ENCODE data around the gene MACROD1. TPM values are rescaled to one million over a fixed set of nuclear protein-coding genes. Genes with fewer than 3 reads are reported as not detected.

MACROD1 gene
- total RNA-seq, 1 donor from 2014 or later = 91.9 TPM

GRCh38 chr11:64095273-64095817 is 70.6 kb downstream of the MACROD1 start:
- Histone ChIP-seq H3K9ac (ENCODE audit: low read depth in 1 of 3, low read length in 3 of 3) (peak overlapping the region in 1 of 3 donors; percentile 38), H3K4me3 (ENCODE audit: low read length in 3 of 3) (no peak overlapping the region), H3K9me3 (ENCODE audit: control insufficient read depth in 3 of 3, low read length in 3 of 3) (no peaks in the 10 kb centered on the region), H3K36me3 (ENCODE audit: control insufficient read depth in 3 of 3, insufficient read depth in 3 of 3, low read length in 3 of 3) (no peaks in the 10 kb centered on the region), H3K27ac (ENCODE audit: low read depth, low read length) (peak overlapping the region; percentile 79), H3K27me3 (ENCODE audit: control insufficient read depth in 3 of 3, insufficient read depth in 3 of 3, low read length in 3 of 3) (no peaks in the 10 kb centered on the region), H3K4me1 (ENCODE audit: control insufficient read depth in 3 of 3, insufficient read depth in 3 of 3, low read length in 3 of 3) (peaks cover 26 to 98% (median 63%) of the 10 kb centered on the region in 3 donors)

GRCh38 chr11:64094463-64095260 is 71.3 kb downstream of the MACROD1 start:
- Histone ChIP-seq H3K4me3 (ENCODE audit: low read length in 3 of 3) (no peak overlapping the region), H3K36me3 (ENCODE audit: control insufficient read depth in 3 of 3, insufficient read depth in 3 of 3, low read length in 3 of 3) (no peaks in the 10 kb centered on the region), H3K9ac (ENCODE audit: low read depth in 1 of 3, low read length in 3 of 3) (peak overlapping the region in 2 of 3 donors; percentile 8 to 38), H3K27ac (ENCODE audit: low read depth, low read length) (peak overlapping the region; percentile 79), H3K27me3 (ENCODE audit: control insufficient read depth in 3 of 3, insufficient read depth in 3 of 3, low read length in 3 of 3) (no peaks in the 10 kb centered on the region), H3K4me1 (ENCODE audit: control insufficient read depth in 3 of 3, insufficient read depth in 3 of 3, low read length in 3 of 3) (peaks cover 26 to 98% (median 67%) of the 10 kb centered on the region in 3 donors), H3K9me3 (ENCODE audit: control insufficient read depth in 3 of 3, low read length in 3 of 3) (no peaks in the 10 kb centered on the region)

- no peaks in the 10 kb centered on the region for H3K9me3 ChIP-seq (ENCODE audit: control insufficient read depth in 3 of 3, low read length in 3 of 3)
- H3K9ac ChIP-seq (ENCODE audit: low read depth in 1 of 3, low read length in 3 of 3) = peak overlapping the region in 1 of 3 donors; percentile 16
- no peaks in the 10 kb centered on the region for H3K36me3 ChIP-seq (ENCODE audit: control insufficient read depth in 3 of 3, insufficient read depth in 3 of 3, low read length in 3 of 3)
- peak overlapping the region; percentile 79 for H3K27ac ChIP-seq (ENCODE audit: low read depth, low read length)
- peaks cover 30 to 98% (median 66%) of the 10 kb centered on the region in 3 donors for H3K4me1 ChIP-seq (ENCODE audit: control insufficient read depth in 3 of 3, insufficient read depth in 3 of 3, low read length in 3 of 3)
- no peak overlapping the region for H3K4me3 ChIP-seq (ENCODE audit: low read length in 3 of 3)
- H3K27me3 ChIP-seq (ENCODE audit: control insufficient read depth in 3 of 3, insufficient read depth in 3 of 3, low read length in 3 of 3) = no peaks in the 10 kb centered on the region
Measured at GRCh38 chr11:64093233-64094039, 72.5 kb downstream of the MACROD1 start.

GRCh38 chr11:64092761-64093136 is 73.2 kb downstream of the MACROD1 start:
- Histone ChIP-seq H3K4me3 (ENCODE audit: low read length in 3 of 3) (no peak overlapping the region), H3K36me3 (ENCODE audit: control insufficient read depth in 3 of 3, insufficient read depth in 3 of 3, low read length in 3 of 3) (no peaks in the 10 kb centered on the region), H3K4me1 (ENCODE audit: control insufficient read depth in 3 of 3, insufficient read depth in 3 of 3, low read length in 3 of 3) (peaks cover 32 to 98% (median 66%) of the 10 kb centered on the region in 3 donors), H3K9ac (ENCODE audit: low read depth in 1 of 3, low read length in 3 of 3) (no peak overlapping the region), H3K27me3 (ENCODE audit: control insufficient read depth in 3 of 3, insufficient read depth in 3 of 3, low read length in 3 of 3) (no peaks in the 10 kb centered on the region), H3K9me3 (ENCODE audit: control insufficient read depth in 3 of 3, low read length in 3 of 3) (no peaks in the 10 kb centered on the region), H3K27ac (ENCODE audit: low read depth, low read length) (no peak overlapping the region)

- Histone ChIP-seq H3K4me1 (ENCODE audit: control insufficient read depth in 3 of 3, insufficient read depth in 3 of 3, low read length in 3 of 3) (peaks cover 36 to 98% (median 68%) of the 10 kb centered on the region in 3 donors), H3K27me3 (ENCODE audit: control insufficient read depth in 3 of 3, insufficient read depth in 3 of 3, low read length in 3 of 3) (no peaks in the 10 kb centered on the region), H3K9ac (ENCODE audit: low read depth in 1 of 3, low read length in 3 of 3) (peak overlapping the region in 1 of 3 donors; percentile 14), H3K36me3 (ENCODE audit: control insufficient read depth in 3 of 3, insufficient read depth in 3 of 3, low read length in 3 of 3) (no peaks in the 10 kb centered on the region), H3K9me3 (ENCODE audit: control insufficient read depth in 3 of 3, low read length in 3 of 3) (no peaks in the 10 kb centered on the region), H3K4me3 (ENCODE audit: low read length in 3 of 3) (no peak overlapping the region), H3K27ac (ENCODE audit: low read depth, low read length) (no peak overlapping the region)
Measured at GRCh38 chr11:64092111-64092760, 73.7 kb downstream of the MACROD1 start.

- Histone ChIP-seq H3K4me1 (ENCODE audit: control insufficient read depth in 3 of 3, insufficient read depth in 3 of 3, low read length in 3 of 3) (peaks cover 45 to 98% (median 73%) of the 10 kb centered on the region in 3 donors), H3K9me3 (ENCODE audit: control insufficient read depth in 3 of 3, low read length in 3 of 3) (no peaks in the 10 kb centered on the region)
Measured at GRCh38 chr11:64090806-64091516, 75.0 kb downstream of the MACROD1 start.

GRCh38 chr11:64089915-64090805 is 75.8 kb downstream of the MACROD1 start:
- Histone ChIP-seq H3K4me3 (ENCODE audit: low read length in 3 of 3) (no peak overlapping the region), H3K9me3 (ENCODE audit: control insufficient read depth in 3 of 3, low read length in 3 of 3) (no peaks in the 10 kb centered on the region), H3K27me3 (ENCODE audit: control insufficient read depth in 3 of 3, insufficient read depth in 3 of 3, low read length in 3 of 3) (no peaks in the 10 kb centered on the region), H3K27ac (ENCODE audit: low read depth, low read length) (no peak overlapping the region), H3K36me3 (ENCODE audit: control insufficient read depth in 3 of 3, insufficient read depth in 3 of 3, low read length in 3 of 3) (no peaks in the 10 kb centered on the region), H3K4me1 (ENCODE audit: control insufficient read depth in 3 of 3, insufficient read depth in 3 of 3, low read length in 3 of 3) (peaks cover 38 to 94% (median 67%) of the 10 kb centered on the region in 3 donors), H3K9ac (ENCODE audit: low read depth in 1 of 3, low read length in 3 of 3) (peak overlapping the region in 1 of 3 donors; percentile 16)

More at GRCh38 chr11:64090806-64091516, 75.0 kb downstream of the MACROD1 start:
- Histone ChIP-seq H3K4me3 (ENCODE audit: low read length in 3 of 3) (no peak overlapping the region), H3K27ac (ENCODE audit: low read depth, low read length) (no peak overlapping the region), H3K9ac (ENCODE audit: low read depth in 1 of 3, low read length in 3 of 3) (no peak overlapping the region), H3K36me3 (ENCODE audit: control insufficient read depth in 3 of 3, insufficient read depth in 3 of 3, low read length in 3 of 3) (no peaks in the 10 kb centered on the region), H3K27me3 (ENCODE audit: control insufficient read depth in 3 of 3, insufficient read depth in 3 of 3, low read length in 3 of 3) (no peaks in the 10 kb centered on the region)

- H3K9me3 ChIP-seq (ENCODE audit: control insufficient read depth in 3 of 3, low read length in 3 of 3) = no peaks in the 10 kb centered on the region
- no peak overlapping the region for H3K4me3 ChIP-seq (ENCODE audit: low read length in 3 of 3)
- no peak overlapping the region for H3K27ac ChIP-seq (ENCODE audit: low read depth, low read length)
- H3K9ac ChIP-seq (ENCODE audit: low read depth in 1 of 3, low read length in 3 of 3) = peak overlapping the region in 2 of 3 donors; percentile 10 to 16
- no peaks in the 10 kb centered on the region for H3K27me3 ChIP-seq (ENCODE audit: control insufficient read depth in 3 of 3, insufficient read depth in 3 of 3, low read length in 3 of 3)
- peaks cover 35 to 91% (median 66%) of the 10 kb centered on the region in 3 donors for H3K4me1 ChIP-seq (ENCODE audit: control insufficient read depth in 3 of 3, insufficient read depth in 3 of 3, low read length in 3 of 3)
- H3K36me3 ChIP-seq (ENCODE audit: control insufficient read depth in 3 of 3, insufficient read depth in 3 of 3, low read length in 3 of 3) = no peaks in the 10 kb centered on the region
Measured at GRCh38 chr11:64089493-64089892, 76.4 kb downstream of the MACROD1 start.
